Stimulated activated CD8-positive, alpha-beta memory T cell treated with anti-CD3 and anti-CD28 coated beads, Interleukin-7, amount 100 ng/mL, for 1 hour (primary cell): ENCODE measurements around the gene CFAP300.

Experiments
- DNase-seq, 2 donors: peaks; one replicate each; pipeline ENCODE4 v3.0.0-alpha.2; 2020; ENCODE audit warnings: low read depth in 2 of 2

CFAP300 gene

GRCh38 chr11:102073253-102073652 is 26.0 kb downstream of the CFAP300 start:
- no peak for DNase-seq

- no peak for DNase-seq
Observed at GRCh38 chr11:102079625-102080024, 32.4 kb downstream of the CFAP300 start.

GRCh38 chr11:102081313-102081712 is 34.1 kb downstream of the CFAP300 start:
- DNase-seq, result no peak

GRCh38 chr11:102085864-102086551 is 38.8 kb downstream of the CFAP300 start:
- DNase-seq, result no peak

- no peak for DNase-seq
Observed at GRCh38 chr11:102097186-102097585, 49.9 kb downstream of the CFAP300 start.

- DNase-seq, result no peak
Observed at GRCh38 chr11:102099755-102100154, 52.5 kb downstream of the CFAP300 start.

- no peak for DNase-seq
Observed at GRCh38 chr11:102108734-102109440, 61.6 kb downstream of the CFAP300 start.

GRCh38 chr11:102109896-102110760 is 62.9 kb downstream of the CFAP300 start, which contains the start of gene YAP1:
TSS of gene YAP1 (plus strand) at chr11:102110447. CDS start at chr11:102110849, 402 bp downstream.
- DNase-seq, result peak; percentile 23 to 26

- DNase-seq, result no peak
Observed at GRCh38 chr11:102110761-102111010, 63.4 kb downstream of the CFAP300 start.

- DNase-seq, result no peak
Observed at GRCh38 chr11:102111011-102111786, 64.0 kb downstream of the CFAP300 start.

- DNase-seq, result no peak
Observed at GRCh38 chr11:102111787-102112508, 64.7 kb downstream of the CFAP300 start.

GRCh38 chr11:102112509-102112821 is 65.2 kb downstream of the CFAP300 start:
- DNase-seq, result no peak

- no peak for DNase-seq
Observed at GRCh38 chr11:102114032-102114431, 66.8 kb downstream of the CFAP300 start.

- DNase-seq, result no peak
Observed at GRCh38 chr11:102115557-102115956, 68.3 kb downstream of the CFAP300 start.

GRCh38 chr11:102116453-102117205 is 69.4 kb downstream of the CFAP300 start:
- no peak for DNase-seq

- DNase-seq, result no peak
Observed at GRCh38 chr11:102117472-102118113, 70.4 kb downstream of the CFAP300 start.

- no peak for DNase-seq
Observed at GRCh38 chr11:102118937-102119336, 71.7 kb downstream of the CFAP300 start.

- no peak for DNase-seq
Observed at GRCh38 chr11:102119997-102120396, 72.8 kb downstream of the CFAP300 start.

GRCh38 chr11:102120437-102120973 is 73.3 kb downstream of the CFAP300 start:
- no peak for DNase-seq

- no peak for DNase-seq
Observed at GRCh38 chr11:102121329-102121728, 74.1 kb downstream of the CFAP300 start.
